ENCODE data around the gene WAS. TPM values are rescaled to one million over a fixed set of nuclear protein-coding genes. Genes with fewer than 3 reads are reported as not detected.

The WAS gene
- total RNA-seq, 2 donors from 2014 or later, result 1.0 TPM; not detected in 1

- Histone ChIP-seq H3K4me3 (no peak overlapping the region), H3K4me1 (peaks cover 7% of the 10 kb centered on the region), H3K36me3 (replicated peaks in 1 of 2; ENCODE audit: insufficient read depth in 1 of 2, low read depth in 2 of 2) (no peaks in the 10 kb centered on the region), H3K27me3 (no peaks in the 10 kb centered on the region), H3K27ac (no peak overlapping the region), H3K9me3 (no peaks in the 10 kb centered on the region)
- 81 to 88% methylated on average over 4 to 5 of the region's 5 CpGs for WGBS, 2 donors
- intact Hi-C loops (cut with DNase I), result no loop called here
- ATAC-seq (no peak), DNase-seq (no peak)
- TF ChIP-seq, protein P1, sequence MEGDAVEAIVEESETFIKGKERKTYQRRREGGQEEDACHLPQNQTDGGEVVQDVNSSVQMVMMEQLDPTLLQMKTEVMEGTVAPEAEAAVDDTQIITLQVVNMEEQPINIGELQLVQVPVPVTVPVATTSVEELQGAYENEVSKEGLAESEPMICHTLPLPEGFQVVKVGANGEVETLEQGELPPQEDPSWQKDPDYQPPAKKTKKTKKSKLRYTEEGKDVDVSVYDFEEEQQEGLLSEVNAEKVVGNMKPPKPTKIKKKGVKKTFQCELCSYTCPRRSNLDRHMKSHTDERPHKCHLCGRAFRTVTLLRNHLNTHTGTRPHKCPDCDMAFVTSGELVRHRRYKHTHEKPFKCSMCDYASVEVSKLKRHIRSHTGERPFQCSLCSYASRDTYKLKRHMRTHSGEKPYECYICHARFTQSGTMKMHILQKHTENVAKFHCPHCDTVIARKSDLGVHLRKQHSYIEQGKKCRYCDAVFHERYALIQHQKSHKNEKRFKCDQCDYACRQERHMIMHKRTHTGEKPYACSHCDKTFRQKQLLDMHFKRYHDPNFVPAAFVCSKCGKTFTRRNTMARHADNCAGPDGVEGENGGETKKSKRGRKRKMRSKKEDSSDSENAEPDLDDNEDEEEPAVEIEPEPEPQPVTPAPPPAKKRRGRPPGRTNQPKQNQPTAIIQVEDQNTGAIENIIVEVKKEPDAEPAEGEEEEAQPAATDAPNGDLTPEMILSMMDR (IDR thresholded peaks at IDR 0.05), result no peak
- TF ChIP-seq POLR2A (IDR thresholded peaks at IDR 0.05), result no peak
These were observed 14.7 kb downstream of the WAS start for GRCh38 chrX:48698306-48698705.

DNA sequence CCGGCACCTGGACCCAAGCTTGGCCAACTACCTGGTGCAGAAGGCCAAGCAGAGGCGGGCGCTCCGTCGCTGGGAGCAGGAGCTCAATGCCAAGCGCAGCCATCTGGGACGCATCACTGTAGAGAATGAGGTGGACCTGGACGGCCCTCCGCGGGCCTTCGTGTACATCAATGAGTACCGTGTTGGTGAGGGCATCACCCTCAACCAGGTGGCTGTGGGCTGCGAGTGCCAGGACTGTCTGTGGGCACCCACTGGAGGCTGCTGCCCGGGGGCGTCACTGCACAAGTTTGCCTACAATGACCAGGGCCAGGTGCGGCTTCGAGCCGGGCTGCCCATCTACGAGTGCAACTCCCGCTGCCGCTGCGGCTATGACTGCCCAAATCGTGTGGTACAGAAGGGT lies 16.6 kb downstream of the WAS start:
- H3K36me3 ChIP-seq (replicated peaks in 1 of 2; ENCODE audit: insufficient read depth in 1 of 2, low read depth in 2 of 2), result no peaks in the 10 kb centered on the region
- DNase-seq, result no peak
- no peaks in the 10 kb centered on the region for H3K9me3 ChIP-seq
- no peak overlapping the region for H3K4me3 ChIP-seq
- ATAC-seq, result no peak
- no peak overlapping the region for H3K27ac ChIP-seq
- intact Hi-C loops (cut with DNase I), result no loop called here
- peaks cover 7% of the 10 kb centered on the region for H3K4me1 ChIP-seq
- WGBS, 2 donors, result 90% methylated on average over 2 of the region's 23 CpGs; no CpG with 5 or more reads in 1 of the 2 donors
- TF ChIP-seq, protein P1 (IDR thresholded peaks at IDR 0.05), result no peak
- no peak for TF ChIP-seq POLR2A (IDR thresholded peaks at IDR 0.05)
- H3K27me3 ChIP-seq, result no peaks in the 10 kb centered on the region

DNA sequence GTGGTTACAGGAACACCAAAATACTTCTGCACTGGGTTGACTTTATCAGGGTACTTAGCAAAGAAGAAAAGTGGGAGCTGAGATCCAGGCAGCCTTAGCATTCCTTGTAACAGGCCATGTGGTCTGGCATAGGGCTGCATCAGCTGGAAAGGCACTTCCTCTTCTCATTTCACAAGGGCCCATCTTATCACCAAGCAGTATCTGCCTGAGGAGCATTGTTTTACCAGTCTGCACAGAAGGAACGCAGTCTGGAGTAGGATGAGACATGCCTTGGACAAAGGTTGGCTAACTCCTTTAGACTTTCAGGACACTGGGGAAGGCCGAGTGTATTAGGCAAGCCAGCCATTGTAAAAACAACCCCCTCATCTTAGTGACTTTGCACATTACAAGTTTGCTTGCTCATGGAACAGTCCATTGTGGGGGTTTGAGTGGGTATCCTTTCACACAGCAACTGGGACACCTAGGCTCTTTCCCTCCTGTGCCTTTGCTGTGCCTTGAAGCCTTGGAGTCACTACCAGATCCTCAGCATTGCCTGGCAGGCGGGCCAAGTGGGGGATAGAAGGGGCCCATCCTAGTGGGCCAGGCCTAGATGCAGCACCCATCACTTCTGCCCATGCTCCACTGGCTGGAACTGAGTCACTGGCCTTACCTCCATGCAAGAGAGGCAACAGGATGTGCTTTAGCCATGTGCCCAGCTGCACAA lies 17.5 kb downstream of the WAS start:
- Histone ChIP-seq H3K4me3 (no peak overlapping the region), H3K9me3 (no peaks in the 10 kb centered on the region), H3K36me3 (replicated peaks in 1 of 2; ENCODE audit: insufficient read depth in 1 of 2, low read depth in 2 of 2) (no peaks in the 10 kb centered on the region), H3K27ac (no peak overlapping the region), H3K4me1 (no peaks in the 10 kb centered on the region), H3K27me3 (no peaks in the 10 kb centered on the region)
- no peak for TF ChIP-seq POLR2A (IDR thresholded peaks at IDR 0.05)
- TF ChIP-seq, protein P1 (IDR thresholded peaks at IDR 0.05), result no peak
- intact Hi-C loops (cut with DNase I), result no loop called here
- 74% methylated on average over 3 of the region's 3 CpGs; no CpG with 5 or more reads in 1 of the 2 donors for WGBS, 2 donors
- DNase-seq (no peak), ATAC-seq (no peak)

DNA sequence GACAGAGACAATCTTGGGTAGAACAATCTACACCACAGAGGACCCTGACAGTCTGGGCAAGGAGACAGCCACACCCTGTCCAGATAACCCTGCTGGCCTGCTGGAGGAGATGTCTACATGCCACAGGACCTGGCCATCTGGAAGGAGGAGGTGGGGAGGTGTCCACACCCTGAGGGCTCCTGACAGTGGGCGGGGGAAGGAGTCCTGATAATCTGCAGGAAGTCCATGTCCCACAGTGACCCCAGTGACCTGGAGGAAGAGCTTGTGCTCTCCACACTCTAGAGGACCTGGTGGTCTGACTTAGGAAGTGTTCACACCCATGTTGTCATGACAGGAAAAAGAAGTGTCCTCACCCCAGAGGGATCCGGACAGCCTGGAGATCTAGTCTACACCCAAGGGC lies 18.4 kb downstream of the WAS start:
- Histone ChIP-seq H3K27me3 (no peaks in the 10 kb centered on the region), H3K36me3 (replicated peaks in 1 of 2; ENCODE audit: insufficient read depth in 1 of 2, low read depth in 2 of 2) (no peaks in the 10 kb centered on the region), H3K4me3 (no peak overlapping the region), H3K4me1 (no peaks in the 10 kb centered on the region), H3K9me3 (no peaks in the 10 kb centered on the region), H3K27ac (no peak overlapping the region)
- no peak for TF ChIP-seq POLR2A (IDR thresholded peaks at IDR 0.05)
- TF ChIP-seq, protein P1 (IDR thresholded peaks at IDR 0.05), result no peak
- 62% methylated on average over 2 of the region's 2 CpGs; no CpG with 5 or more reads in 1 of the 2 donors for WGBS, 2 donors
- DNase-seq, result no peak
- intact Hi-C loops (cut with DNase I), result no loop called here
- ATAC-seq, result no peak

DNA sequence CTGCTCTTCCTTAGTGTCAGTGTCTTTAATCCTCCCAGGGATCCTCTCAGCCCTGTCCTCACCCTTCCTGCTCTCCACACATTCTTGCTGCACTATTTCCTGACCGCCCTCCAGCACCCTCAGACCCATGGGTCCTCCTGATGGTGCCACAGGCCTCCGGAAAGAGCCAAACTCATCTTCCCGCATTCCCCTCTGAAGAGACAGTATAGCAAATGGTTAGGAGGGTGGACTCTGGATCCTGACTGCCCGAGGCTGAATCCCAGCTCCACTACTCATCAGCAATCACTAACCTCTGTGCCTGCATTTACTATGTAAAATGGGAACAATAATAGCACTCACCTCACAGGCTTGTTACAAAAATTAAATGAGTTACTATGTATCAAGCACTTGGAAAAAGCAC lies 19.1 kb downstream of the WAS start:
- H3K9me3 ChIP-seq, result no peaks in the 10 kb centered on the region
- H3K36me3 ChIP-seq (replicated peaks in 1 of 2; ENCODE audit: insufficient read depth in 1 of 2, low read depth in 2 of 2), result no peaks in the 10 kb centered on the region
- H3K27ac ChIP-seq, result no peak overlapping the region
- intact Hi-C loops (cut with DNase I), result no loop called here
- no peaks in the 10 kb centered on the region for H3K4me1 ChIP-seq
- no peak overlapping the region for H3K4me3 ChIP-seq
- H3K27me3 ChIP-seq, result no peaks in the 10 kb centered on the region
- no peak for ATAC-seq
- WGBS, 2 donors, result 67 to 78% methylated on average over 3 to 4 of the region's 4 CpGs
- TF ChIP-seq, protein P1 (IDR thresholded peaks at IDR 0.05), result no peak
- no peak for TF ChIP-seq POLR2A (IDR thresholded peaks at IDR 0.05)
- DNase-seq, result no peak

All from body of pancreas (tissue), 4 donors.